Left lung (tissue), 10 donors: ENCODE results near the gene GPR171. TPM values are rescaled to one million over a fixed set of nuclear protein-coding genes. Genes with fewer than 3 reads are reported as not detected.

Experiments used
- ATAC-seq: fragments of 200-7000 bp; cut with Tn5 transposase; one replicate; pipeline ENCODE4 v1.9.1; 2020; ENCODE audit warnings: moderate library complexity
- DNase-seq, 4 donors: peaks; one replicate each; pipeline ENCODE4 v3.0.0-alpha.2; 2013 to 2020
- H3K27ac ChIP-seq, 2 donors: fragments of 200-600 bp; sonication (generic) in 1 of 2; one replicate each; pipeline versions ENCODE4 v1.5.0 to v1.8.0; 2020 to 2021
- H3K27me3 ChIP-seq, 2 donors: fragments of 200-600 bp; sonication (generic) in 1 of 2; one replicate each; pipeline versions ENCODE4 v1.5.0 to v1.8.0; 2020 to 2021
- H3K36me3 ChIP-seq, 2 donors: fragments of 200-600 bp; sonication (generic) in 1 of 2; one replicate each; pipeline versions ENCODE4 v1.5.0 to v1.8.0; 2020 to 2021
- H3K4me1 ChIP-seq, 2 donors: fragments of 200-600 bp; one replicate each; pipeline ENCODE4 v1.8.0; 2021
- H3K4me3 ChIP-seq, 2 donors: fragments of 200-600 bp; sonication (generic) in 1 of 2; one replicate each; pipeline versions ENCODE4 v1.5.0 to v1.8.0; 2020 to 2021; ENCODE audit warnings: mild to moderate bottlenecking in 1 of 2
- H3K9me3 ChIP-seq, 2 donors: fragments of 200-600 bp; sonication (generic) in 1 of 2; one replicate each; pipeline versions ENCODE4 v1.5.0 to v1.8.0; 2020 to 2021
- intact Hi-C, 2 donors: fragments of 100-400 bp; cut with DNase I; formaldehyde crosslinking; loops; one replicate each; pipeline versions ENCODE4 v1.11.2 to v1.14.2; 2022
- polyA plus RNA-seq, 6 donors: library from polyadenylated mRNA; unstranded; fragments of 120-200 nt; gene quantifications; one replicate each; pipeline ENCODE4 v1.2.1, GENCODE V29; 2013; ENCODE audit not compliant: insufficient read length in 6 of 6
- total RNA-seq, 2 donors: library from RNA; stranded (reverse); fragmentation: NEBNext Ultra II Directional; extraction: Animal tissue kit (Norgen Biotek cat#: 25700); gene quantifications; one replicate each; pipeline ENCODE4 v1.2.1, GENCODE V29; 2021
- TF ChIP-seq, protein P1 (sequence below), 2 donors: fragments of 200-600 bp; sonication (generic) in 1 of 2; IDR thresholded peaks; one replicate each; pipeline versions ENCODE4 v1.5.0 to v1.8.0; 2021; ENCODE audit warnings: antibody characterized with exemption in 2 of 2
- donor health status: DM: no; HTN: yes; CAD: no.
- donor health status: DM: no; HTN: no; CAD: no.

The GPR171 gene
- total and polyA plus RNA-seq, 8 donors, result 0.29 to 2.9 (median 0.84) TPM

DNA sequence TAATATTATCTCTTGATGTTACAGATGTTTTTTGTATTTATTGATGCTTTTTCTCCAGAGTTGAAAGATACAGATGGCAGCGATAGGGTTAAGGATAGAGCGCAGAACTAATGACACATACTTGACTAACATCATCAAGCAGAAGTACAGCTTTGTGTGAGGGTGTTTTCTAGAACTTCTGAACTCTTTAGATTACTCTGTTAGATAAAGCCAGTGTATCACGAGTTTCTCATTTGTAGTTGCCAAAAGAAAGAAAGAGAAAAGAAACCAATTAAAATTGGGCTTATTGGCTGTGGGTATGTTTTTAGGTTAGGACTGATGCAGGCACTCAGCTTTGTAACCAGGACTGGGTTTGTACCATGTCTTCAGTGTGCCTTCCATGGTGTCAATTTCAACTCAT is 6.6 kb upstream of the GPR171 start:
- Histone ChIP-seq H3K4me3 (no peak overlapping the region), H3K9me3 (no peaks in the 10 kb centered on the region), H3K27me3 (no peaks in the 10 kb centered on the region), H3K36me3 (no peaks in the 10 kb centered on the region), H3K27ac (no peak overlapping the region), H3K4me1 (peaks cover 0 to 13% of the 10 kb centered on the region in 2 donors)
- DNase-seq, result no peak
- no peak for ATAC-seq
- intact Hi-C loops, result no loop called here
- TF ChIP-seq, protein P1, sequence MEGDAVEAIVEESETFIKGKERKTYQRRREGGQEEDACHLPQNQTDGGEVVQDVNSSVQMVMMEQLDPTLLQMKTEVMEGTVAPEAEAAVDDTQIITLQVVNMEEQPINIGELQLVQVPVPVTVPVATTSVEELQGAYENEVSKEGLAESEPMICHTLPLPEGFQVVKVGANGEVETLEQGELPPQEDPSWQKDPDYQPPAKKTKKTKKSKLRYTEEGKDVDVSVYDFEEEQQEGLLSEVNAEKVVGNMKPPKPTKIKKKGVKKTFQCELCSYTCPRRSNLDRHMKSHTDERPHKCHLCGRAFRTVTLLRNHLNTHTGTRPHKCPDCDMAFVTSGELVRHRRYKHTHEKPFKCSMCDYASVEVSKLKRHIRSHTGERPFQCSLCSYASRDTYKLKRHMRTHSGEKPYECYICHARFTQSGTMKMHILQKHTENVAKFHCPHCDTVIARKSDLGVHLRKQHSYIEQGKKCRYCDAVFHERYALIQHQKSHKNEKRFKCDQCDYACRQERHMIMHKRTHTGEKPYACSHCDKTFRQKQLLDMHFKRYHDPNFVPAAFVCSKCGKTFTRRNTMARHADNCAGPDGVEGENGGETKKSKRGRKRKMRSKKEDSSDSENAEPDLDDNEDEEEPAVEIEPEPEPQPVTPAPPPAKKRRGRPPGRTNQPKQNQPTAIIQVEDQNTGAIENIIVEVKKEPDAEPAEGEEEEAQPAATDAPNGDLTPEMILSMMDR (IDR thresholded peaks at IDR 0.05), result no peak

DNA sequence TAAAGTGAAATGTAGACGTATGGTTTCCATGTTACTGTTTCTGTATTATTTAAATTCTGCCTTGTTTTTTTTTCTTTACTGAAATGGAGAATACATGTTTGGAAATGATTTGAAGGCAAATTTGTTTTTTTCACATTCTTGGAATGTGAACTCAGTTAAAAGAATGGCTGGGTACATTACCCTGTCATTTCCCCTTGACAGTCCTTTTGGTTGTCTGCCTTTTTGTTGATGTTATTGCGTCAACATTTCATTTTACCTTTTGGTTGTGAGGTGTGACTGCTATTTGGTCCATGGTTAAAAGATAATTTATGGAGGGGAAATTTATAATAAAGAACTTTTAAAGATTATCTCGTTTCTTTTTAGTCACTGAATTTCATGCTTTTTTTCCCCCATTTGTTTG is 3.2 kb upstream of the GPR171 start:
- ATAC-seq (no peak), DNase-seq (no peak)
- Histone ChIP-seq H3K36me3 (no peaks in the 10 kb centered on the region), H3K4me1 (peaks cover 0 to 9% of the 10 kb centered on the region in 2 donors), H3K4me3 (no peak overlapping the region), H3K27me3 (no peaks in the 10 kb centered on the region), H3K27ac (no peak overlapping the region), H3K9me3 (no peaks in the 10 kb centered on the region)
- intact Hi-C loops, result no loop called here
- TF ChIP-seq, protein P1 (IDR thresholded peaks at IDR 0.05), result no peak

DNA sequence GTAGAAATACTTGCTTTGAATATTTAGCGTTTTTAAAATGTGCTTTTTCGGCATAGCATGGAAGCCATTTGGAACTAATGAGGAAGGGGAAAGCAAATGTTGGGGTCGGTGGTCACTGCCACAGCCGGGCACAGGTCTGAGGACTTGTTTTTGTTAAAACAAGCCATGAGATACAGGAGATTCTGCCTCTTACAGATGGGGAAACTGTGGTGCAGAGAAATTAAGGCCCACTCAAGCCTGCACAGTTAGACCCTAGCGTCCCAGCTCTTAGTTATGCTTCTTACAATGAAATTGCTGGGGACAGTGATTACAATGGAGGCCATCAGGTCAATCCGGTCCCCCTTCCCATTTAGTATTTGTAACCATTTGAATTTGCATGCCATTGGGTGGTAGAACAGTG is 2.5 kb upstream of the GPR171 start:
- no peaks in the 10 kb centered on the region for H3K27me3 ChIP-seq
- DNase-seq (no peak), ATAC-seq (no peak)
- H3K36me3 ChIP-seq, result no peaks in the 10 kb centered on the region
- no peaks in the 10 kb centered on the region for H3K9me3 ChIP-seq
- intact Hi-C loops, result no loop called here
- H3K4me1 ChIP-seq, result peaks cover 0 to 2% of the 10 kb centered on the region in 2 donors
- no peak overlapping the region for H3K27ac ChIP-seq
- no peak overlapping the region for H3K4me3 ChIP-seq
- TF ChIP-seq, protein P1 (IDR thresholded peaks at IDR 0.05), result no peak

DNA sequence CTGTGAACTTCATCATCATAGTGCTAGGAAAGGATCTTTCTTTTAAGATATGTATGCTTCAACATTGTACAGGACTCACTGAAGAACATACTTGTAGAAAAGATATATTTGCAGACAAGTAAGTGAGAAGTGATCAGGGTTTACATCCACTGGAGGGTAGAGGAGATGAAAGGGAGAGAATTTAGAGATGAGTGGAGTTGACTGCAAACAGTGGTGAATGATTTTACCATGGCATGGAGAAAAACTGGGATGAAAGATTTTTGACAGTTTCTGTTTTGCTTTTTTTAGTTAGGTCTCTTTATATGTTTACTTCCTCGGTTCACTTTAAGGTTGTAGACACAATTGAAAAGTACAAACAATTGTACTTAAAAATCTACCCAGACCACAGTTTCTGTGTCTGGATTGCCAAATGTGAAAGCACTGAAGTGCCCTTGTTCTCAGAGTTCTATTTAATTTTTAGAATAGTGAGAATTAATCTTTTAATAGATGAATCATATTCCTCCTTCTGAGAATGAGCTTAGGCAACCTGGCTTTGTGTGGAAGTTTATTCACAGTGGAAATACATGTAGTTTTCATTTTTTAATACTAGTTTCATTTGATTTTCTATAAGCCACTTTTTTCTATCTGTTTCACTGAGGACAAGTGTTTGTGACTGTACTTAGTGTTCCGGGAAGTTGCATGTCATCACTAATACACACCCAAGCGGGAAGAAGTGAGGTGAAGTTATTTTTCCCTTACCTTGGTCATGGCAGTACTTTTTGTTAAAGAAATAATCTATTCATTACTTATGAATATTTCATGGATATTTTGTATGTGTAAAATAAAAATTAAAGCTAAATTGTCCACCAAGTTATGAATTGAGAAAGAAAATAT is 1.8 kb upstream of the GPR171 start:
- peak overlapping the region in 1 of 2 donors; percentile 3 for H3K27ac ChIP-seq
- H3K4me1 ChIP-seq, result no peaks in the 10 kb centered on the region
- no peaks in the 10 kb centered on the region for H3K27me3 ChIP-seq
- DNase-seq (no peak), ATAC-seq (peak; percentile 61)
- no peak overlapping the region for H3K4me3 ChIP-seq
- TF ChIP-seq, protein P1 (IDR thresholded peaks at IDR 0.05), result no peak
- intact Hi-C loops, result no loop called here
- no peaks in the 10 kb centered on the region for H3K9me3 ChIP-seq
- no peaks in the 10 kb centered on the region for H3K36me3 ChIP-seq

DNA sequence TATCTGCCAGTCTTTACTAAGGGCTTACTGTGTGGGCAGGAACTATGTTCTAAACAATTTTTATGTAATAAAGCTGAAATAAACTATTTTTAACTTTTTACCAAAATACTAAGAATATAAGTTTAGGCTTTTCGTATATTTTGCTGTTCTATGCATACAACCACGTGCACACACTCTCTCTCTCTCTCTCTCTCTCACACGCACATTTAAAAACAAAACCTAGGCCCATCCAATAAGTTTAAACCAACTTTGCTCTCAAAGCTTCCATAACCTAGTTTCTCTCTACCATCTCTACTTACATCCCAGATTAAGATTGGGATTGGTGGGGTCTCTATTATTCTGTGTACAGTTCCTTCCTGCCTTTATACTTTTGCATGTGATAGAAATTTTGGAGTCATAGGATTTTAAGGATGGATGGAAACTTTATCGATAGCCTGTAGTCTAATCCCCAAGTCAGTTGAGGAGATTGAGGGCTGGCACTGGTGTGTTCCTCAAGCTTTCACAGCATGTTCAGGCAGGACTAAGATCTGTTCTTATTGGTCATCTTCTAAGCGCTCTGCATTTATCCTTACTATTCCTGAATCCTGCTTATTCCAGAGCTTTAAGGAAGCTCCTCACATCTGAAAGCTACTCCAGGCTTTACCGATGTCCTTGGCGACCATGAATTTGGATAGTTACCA is 1.8 kb downstream of the GPR171 start:
- Histone ChIP-seq H3K27me3 (no peaks in the 10 kb centered on the region), H3K27ac (no peak overlapping the region), H3K4me3 (peak overlapping the region in 1 of 2 donors; percentile 19), H3K4me1 (no peaks in the 10 kb centered on the region), H3K9me3 (no peaks in the 10 kb centered on the region), H3K36me3 (no peaks in the 10 kb centered on the region)
- intact Hi-C loops, result no loop called here
- DNase-seq (no peak), ATAC-seq (no peak)
- TF ChIP-seq, protein P1 (IDR thresholded peaks at IDR 0.05), result no peak
